Kidney epithelial cell (primary cell): ENCODE data around the gene TMC1. TPM values are rescaled to one million over a fixed set of nuclear protein-coding genes. Genes with fewer than 3 reads are reported as not detected.

ENCODE experiments used
- DNase-seq: peaks from one replicate; pipeline ENCODE4 v3.0.0-alpha.2; 2010; ENCODE audit warnings: low read depth
- H3K27me3 ChIP-seq: 2 replicates; pipeline ENCODE4 v1.6.0; 2011; ENCODE audit warnings: low read length; ENCODE audit not compliant: control insufficient read depth, insufficient read depth
- H3K36me3 ChIP-seq: 2 replicates; pipeline ENCODE4 v1.5.1; 2011; ENCODE audit warnings: low read length; ENCODE audit not compliant: control insufficient read depth, insufficient read depth
- H3K4me3 ChIP-seq: 2 replicates; pipeline ENCODE4 v1.5.1; 2011; ENCODE audit warnings: low read depth, mild to moderate bottlenecking, control low read depth, low read length
- total RNA-seq: library from RNA; depleted of rRNA; stranded (reverse); fragments of >200 nt; gene quantifications from 2 replicates; pipeline ENCODE4 v1.2.3, GENCODE V29; 2015
- TF ChIP-seq, protein P1 (sequence below): IDR thresholded peaks from 2 replicates; pipeline ENCODE4 v1.5.1; 2011; ENCODE audit warnings: mild to moderate bottlenecking, moderate library complexity, low read length, control low read depth, inconsistent platforms; ENCODE audit not compliant: insufficient read depth, poor library complexity, severe bottlenecking

The TMC1 gene
- total RNA-seq, 1 donor from 2014 or later: not detected

DNA sequence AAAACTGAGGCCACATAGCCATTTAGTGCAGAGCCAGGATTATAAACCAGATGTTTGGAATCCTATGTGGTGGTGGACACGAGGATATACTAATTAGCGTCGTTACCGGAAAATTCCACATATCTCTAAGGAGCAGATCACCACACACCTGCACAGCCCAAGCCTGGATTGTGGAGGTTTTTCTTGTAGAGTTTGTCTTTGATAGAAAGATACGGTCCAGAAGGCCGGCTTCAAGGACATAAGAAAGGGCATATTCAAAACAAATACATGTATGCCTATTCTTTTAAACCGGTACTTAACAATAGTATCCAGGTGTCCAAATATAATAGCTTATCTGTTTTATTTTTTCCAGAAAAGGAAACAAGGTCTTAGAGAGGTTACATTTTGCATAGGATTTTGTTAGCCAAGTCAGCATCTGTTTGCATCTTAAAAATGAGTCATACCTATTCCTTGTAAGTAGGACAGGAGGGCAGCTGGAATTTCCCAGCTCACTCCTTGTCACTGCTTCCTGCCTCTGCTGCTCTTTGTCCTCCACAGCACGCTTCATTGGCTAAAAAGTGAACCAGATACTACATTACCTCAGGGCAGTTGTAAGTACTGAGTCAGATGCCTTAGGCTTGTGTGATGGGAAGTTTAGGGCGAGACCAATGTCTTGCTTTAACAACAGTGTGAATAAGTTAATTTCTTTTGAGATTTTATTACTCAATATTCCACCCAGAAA lies 3.6 kb downstream of the TMC1 start:
- TF ChIP-seq, protein P1, sequence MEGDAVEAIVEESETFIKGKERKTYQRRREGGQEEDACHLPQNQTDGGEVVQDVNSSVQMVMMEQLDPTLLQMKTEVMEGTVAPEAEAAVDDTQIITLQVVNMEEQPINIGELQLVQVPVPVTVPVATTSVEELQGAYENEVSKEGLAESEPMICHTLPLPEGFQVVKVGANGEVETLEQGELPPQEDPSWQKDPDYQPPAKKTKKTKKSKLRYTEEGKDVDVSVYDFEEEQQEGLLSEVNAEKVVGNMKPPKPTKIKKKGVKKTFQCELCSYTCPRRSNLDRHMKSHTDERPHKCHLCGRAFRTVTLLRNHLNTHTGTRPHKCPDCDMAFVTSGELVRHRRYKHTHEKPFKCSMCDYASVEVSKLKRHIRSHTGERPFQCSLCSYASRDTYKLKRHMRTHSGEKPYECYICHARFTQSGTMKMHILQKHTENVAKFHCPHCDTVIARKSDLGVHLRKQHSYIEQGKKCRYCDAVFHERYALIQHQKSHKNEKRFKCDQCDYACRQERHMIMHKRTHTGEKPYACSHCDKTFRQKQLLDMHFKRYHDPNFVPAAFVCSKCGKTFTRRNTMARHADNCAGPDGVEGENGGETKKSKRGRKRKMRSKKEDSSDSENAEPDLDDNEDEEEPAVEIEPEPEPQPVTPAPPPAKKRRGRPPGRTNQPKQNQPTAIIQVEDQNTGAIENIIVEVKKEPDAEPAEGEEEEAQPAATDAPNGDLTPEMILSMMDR: no peak
- Histone ChIP-seq H3K27me3 (no peaks in the 10 kb centered on the region), H3K36me3 (no peaks in the 10 kb centered on the region), H3K4me3 (no peak overlapping the region)
- peak; percentile 100 for DNase-seq

DNA sequence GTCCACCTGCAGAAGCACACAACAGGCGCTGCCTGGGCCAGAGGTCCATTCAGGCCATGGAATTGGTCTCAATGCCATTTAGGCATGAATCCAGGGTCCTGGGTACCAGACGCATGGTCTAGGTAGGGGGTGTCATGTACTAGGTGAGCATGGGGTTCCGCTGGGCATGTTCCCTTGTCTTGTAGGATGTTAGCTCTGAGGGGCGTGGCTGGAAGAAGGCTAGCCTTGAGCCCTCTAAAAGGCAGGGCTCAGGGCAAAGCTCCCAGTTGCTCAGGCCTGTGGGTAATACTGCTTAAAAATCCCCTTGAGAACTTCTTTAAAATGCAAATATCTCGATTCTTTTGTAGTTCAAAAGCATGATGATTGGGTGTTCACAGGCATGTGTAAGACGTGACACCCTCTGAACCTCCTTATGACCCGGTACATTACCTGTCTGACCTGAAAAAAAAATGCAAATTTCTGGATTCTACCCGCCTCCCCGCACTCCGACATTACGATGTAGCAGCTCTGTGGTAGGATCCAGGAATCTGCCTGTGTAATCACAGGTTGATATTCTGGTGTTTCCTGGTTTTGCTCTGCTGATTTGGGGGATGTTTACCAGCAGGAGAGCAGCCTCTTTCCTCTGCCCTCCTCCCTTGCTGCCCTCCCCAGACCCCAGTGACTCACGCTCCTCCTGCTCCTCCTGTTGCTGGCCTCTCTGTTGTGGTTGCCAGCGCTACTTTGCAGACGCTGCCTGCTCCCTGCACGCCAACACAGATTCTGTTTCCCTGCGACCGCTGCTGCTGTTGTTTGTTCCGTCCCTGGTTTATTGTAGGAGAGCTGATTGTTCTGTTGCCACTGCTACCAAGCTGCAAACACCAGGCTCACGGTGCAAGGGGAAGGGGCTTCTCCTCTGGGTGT lies 5.7 kb downstream of the TMC1 start:
- Histone ChIP-seq H3K4me3 (no peak overlapping the region), H3K27me3 (no peaks in the 10 kb centered on the region), H3K36me3 (no peaks in the 10 kb centered on the region)
- peak; percentile 96 for DNase-seq
- TF ChIP-seq, protein P1: no peak

DNA sequence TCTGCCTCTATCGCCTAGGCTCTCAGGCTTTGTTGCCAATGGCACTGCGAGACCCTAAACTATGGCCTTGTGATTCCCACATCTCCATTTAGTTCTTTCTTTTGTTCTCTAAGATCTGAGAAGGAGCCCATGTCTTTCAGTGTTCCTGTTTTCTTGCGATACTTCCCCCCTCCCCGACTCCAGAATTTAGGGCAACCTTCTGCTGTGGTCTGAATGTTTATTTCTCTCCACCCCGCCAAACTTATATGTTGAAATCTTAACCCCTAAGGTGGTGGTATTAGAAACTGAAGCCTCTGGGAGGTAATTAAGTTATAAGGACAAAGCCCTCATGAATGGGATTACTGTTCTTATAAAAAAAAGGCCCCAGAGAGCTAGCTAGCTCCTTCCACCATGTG lies 6.4 kb downstream of the TMC1 start:
- H3K36me3 ChIP-seq: no peaks in the 10 kb centered on the region
- no peaks in the 10 kb centered on the region for H3K27me3 ChIP-seq
- DNase-seq: no peak
- TF ChIP-seq, protein P1: no peak
- H3K4me3 ChIP-seq: no peak overlapping the region

DNA sequence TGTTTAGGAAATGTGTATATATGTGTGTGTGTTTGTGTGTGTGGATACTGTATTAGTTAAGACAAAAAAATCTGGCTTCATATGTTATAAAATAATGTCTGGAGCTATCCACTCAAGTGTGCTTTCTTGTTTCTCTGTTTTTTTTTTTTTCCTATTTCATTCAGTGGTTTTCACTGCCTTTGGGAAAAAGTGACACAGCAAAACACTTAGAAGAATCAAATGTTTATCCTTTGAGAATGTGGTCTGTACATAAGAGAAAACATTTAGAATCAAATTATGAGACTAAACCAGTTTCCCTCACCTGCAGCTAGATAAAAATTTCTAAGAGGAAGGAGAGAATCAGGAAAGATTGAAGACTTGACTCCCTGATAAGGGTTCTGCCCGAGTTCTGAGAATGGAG lies 8.1 kb downstream of the TMC1 start:
- no peaks in the 10 kb centered on the region for H3K36me3 ChIP-seq
- TF ChIP-seq, protein P1: no peak

DNA sequence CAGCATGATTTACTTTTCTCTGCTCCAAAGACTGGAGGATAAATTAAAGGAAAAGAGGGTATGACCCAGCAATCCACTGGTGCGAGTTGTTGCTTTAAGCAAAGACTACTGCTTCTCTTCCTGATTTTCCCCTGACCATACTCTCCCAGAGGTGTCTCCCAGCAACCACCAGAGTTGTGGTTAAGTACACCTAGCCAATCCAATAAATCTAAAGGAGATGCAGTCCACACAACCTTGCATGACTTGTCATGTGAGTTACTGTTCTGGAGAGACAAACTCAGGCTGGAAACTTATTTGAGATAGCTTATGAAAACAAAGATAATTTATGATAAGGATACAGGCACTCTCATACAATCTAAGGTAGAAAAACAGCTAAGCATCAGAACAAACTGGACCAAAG lies 11.9 kb downstream of the TMC1 start:
- Histone ChIP-seq H3K36me3 (no peaks in the 10 kb centered on the region), H3K27me3 (no peaks in the 10 kb centered on the region), H3K4me3 (no peak overlapping the region)
- DNase-seq: peak; percentile 61
- TF ChIP-seq, protein P1: no peak

More for the DNA sequence above, 8.1 kb downstream of the TMC1 start:
- no peak for DNase-seq
- Histone ChIP-seq H3K27me3 (no peaks in the 10 kb centered on the region), H3K4me3 (no peak overlapping the region)
